K562 (cell line): Measurements from ENCODE around the gene U2AF1L4. TPM values are rescaled to one million over a fixed set of nuclear protein-coding genes. Genes with fewer than 3 reads are reported as not detected.
A peak's percentile ranks its signal among the peaks of the same experiment; 100 is the strongest.

Experiments
- ARID3B ChIP-seq: fragments of 250-450 bp; sonication (Bioruptor Pico); IDR thresholded peaks from 2 replicates; pipeline ENCODE4 v1.4.0; 2020; ENCODE audit warnings: borderline replicate concordance
- CHD1 ChIP-seq: fragments of 200-600 bp; sonication (generic); IDR thresholded peaks from one replicate; pipeline ENCODE4 v1.6.1; 2012; ENCODE audit warnings: mild to moderate bottlenecking, moderate library complexity, low read length, inconsistent platforms
- HES1 ChIP-seq: fragments of 450-650 bp; IDR thresholded peaks from 2 replicates; pipeline ENCODE4 v1.6.1; 2016; ENCODE audit warnings: low read depth, mild to moderate bottlenecking, moderate library complexity
- HNRNPUL1 ChIP-seq: fragments of 200-400 bp; formaldehyde crosslinking; IDR thresholded peaks from 2 replicates; pipeline ENCODE4 v1.6.1; 2017; ENCODE audit warnings: low read length
- MTF1 ChIP-seq: fragments of 250-450 bp; sonication (Bioruptor Pico); IDR thresholded peaks from 2 replicates; pipeline ENCODE4 v1.9.0; 2021; ENCODE audit warnings: moderate library complexity, mild to moderate bottlenecking, inconsistent platforms, borderline replicate concordance
- PKNOX1 ChIP-seq: fragments of 450-650 bp; IDR thresholded peaks from 2 replicates; pipeline ENCODE4 v1.6.1; 2016
- PREB ChIP-seq: sonication (generic); formaldehyde crosslinking; IDR thresholded peaks from 2 replicates; pipeline ENCODE4 v1.8.1; 2023; ENCODE audit warnings: mild to moderate bottlenecking, missing genetic modification reagents
- PYGO2 ChIP-seq: fragments of 450-650 bp; IDR thresholded peaks from 2 replicates; pipeline ENCODE4 v1.6.1; 2016; ENCODE audit warnings: mild to moderate bottlenecking, missing genetic modification characterization, moderate library complexity, missing compliant biosample characterization
- SIN3A ChIP-seq, 2 experiments: fragments of 150-350 bp in 1 of 2; IDR thresholded peaks; 2 replicates each; pipeline ENCODE4 v1.6.1; 2011 to 2016; ENCODE audit warnings: borderline replicate concordance in 2 of 2, low read depth in 2 of 2, low read length in 2 of 2, mild to moderate bottlenecking in 2 of 2, moderate library complexity in 2 of 2; ENCODE audit not compliant: control insufficient read depth in 1 of 2
- TRIM25 ChIP-seq: fragments of 450-650 bp; IDR thresholded peaks from 2 replicates; pipeline ENCODE4 v1.7.0; 2016; ENCODE audit warnings: borderline replicate concordance
- YY1 ChIP-seq, 3 experiments: IDR thresholded peaks; 2 replicates each; pipeline ENCODE4 v1.6.1; 2011; ENCODE audit warnings: low read length in 2 of 3, mild to moderate bottlenecking in 2 of 3, moderate library complexity in 2 of 3, borderline replicate concordance in 1 of 3, control low read depth in 1 of 3, low read depth in 1 of 3; ENCODE audit not compliant: insufficient read depth in 3 of 3, insufficient replicate concordance in 2 of 3, control insufficient read depth in 1 of 3, insufficient read length in 1 of 3; ENCODE audit errors: extremely low read depth in 1 of 3
- ZFP30 ChIP-seq: fragments of 250-450 bp; sonication (Bioruptor Pico); IDR thresholded peaks from 2 replicates; pipeline ENCODE4 v1.8.0; 2022; ENCODE audit warnings: moderate library complexity, mild to moderate bottlenecking, inconsistent platforms, borderline replicate concordance
- ZNF197 ChIP-seq: fragments of 200-800 bp; sonication (Bioruptor generic); IDR thresholded peaks from 2 replicates; pipeline ENCODE4 v1.6.1; 2016; ENCODE audit warnings: low read depth, missing genetic modification characterization, missing compliant biosample characterization
- ZNF41 ChIP-seq: fragments of 250-450 bp; sonication (Bioruptor Pico); conservative IDR thresholded peaks from 2 replicates; pipeline ENCODE4 v1.4.0; 2020; ENCODE audit warnings: mild to moderate bottlenecking
- ZNF639 ChIP-seq, 2 experiments: fragments of 200-800 bp in 1 of 2; sonication (Bioruptor generic) in 1 of 2; sonication (generic) in 1 of 2; formaldehyde crosslinking in 1 of 2; IDR thresholded peaks in 1 of 2; conservative IDR thresholded peaks in 1 of 2; 2 replicates each; pipeline versions ENCODE4 v1.5.0 to v1.6.1; 2016 to 2020; ENCODE audit warnings: missing compliant biosample characterization in 1 of 2, missing genetic modification characterization in 1 of 2, missing genetic modification reagents in 1 of 2
- polyA plus RNA-seq, 8 experiments: library from polyadenylated mRNA; depleted of rRNA in 4 of 8; stranded (reverse) in 5 of 8; unstranded in 3 of 8; fragments of >200 nt; fragmentation: Nextera tagmentation in 2 of 8; fragmentation: Illumina TruSeq in 1 of 8; extraction: Ambion mirVana in 2 of 8; extraction: Trizol in 1 of 8; gene quantifications; 2 replicates each; pipeline versions ENCODE4 v1.2.1 to v1.2.3, GENCODE V29; 2011 to 2014; ENCODE audit warnings: inconsistent platforms in 1 of 8, missing spikeins in 1 of 8
- total RNA-seq, 7 experiments: library from RNA; depleted of rRNA in 6 of 7; stranded (reverse); fragments of >200 nt in 6 of 7; fragmentation: Illumina TruSeq in 2 of 7; extraction: Trizol in 2 of 7; gene quantifications; 2 replicates each; pipeline versions ENCODE4 v1.2.1 to v1.2.3, GENCODE V29; 2011 to 2021; ENCODE audit warnings: low replicate concordance in 1 of 7

Gene U2AF1L4
- total and polyA plus RNA-seq, 9 of the 15 experiments (the other 6 are each of a cell fraction or from before 2014, with no cell fraction given) = 8.4 to 19.5 (median 12.6) TPM

GRCh38 chr19:35748106-35749020 is 3.1 kb upstream of the U2AF1L4 start, which contains the start of gene LIN37 (continued):
- peak in 1 of 2 experiments; percentile 21; a peak in 1 of 4 replicates for TF ChIP-seq SIN3A (IDR thresholded peaks at IDR 0.05; ENCODE audit: borderline replicate concordance in 2 of 2, control insufficient read depth in 1 of 2, low read depth in 2 of 2, low read length in 2 of 2)
- TF ChIP-seq ARID3B (CRISPR knock-in tag) = no peak
- TF ChIP-seq PREB = no peak
- 0 out of 2 replicates have a peak, but pooled peaks have one; percentile 38 for TF ChIP-seq TRIM25
- TF ChIP-seq CHD1 = peak; percentile 46
- no peak for TF ChIP-seq HES1
- peak; percentile 100 for TF ChIP-seq PKNOX1
- TF ChIP-seq ZFP30 (CRISPR knock-in tag) = no peak
- TF ChIP-seq ZNF41 (CRISPR knock-in tag) = no peak
- no peak for TF ChIP-seq PYGO2 (tag)
- TF ChIP-seq HNRNPUL1 = no peak
- TF ChIP-seq ZNF639 (CRISPR knock-in tag; conservative IDR thresholded peaks at IDR 0.05 in 1 of 2, IDR thresholded peaks at IDR 0.05 in 1 of 2) = peak in 1 of 2 experiments; percentile 81; a peak in 1 of 4 replicates
- TF ChIP-seq ZNF197 (CRISPR knock-in tag) = 0 out of 2 replicates have a peak, but pooled peaks have one; percentile 49
- TF ChIP-seq MTF1 = no peak
- TF ChIP-seq YY1 (IDR thresholded peaks at IDR 0.05; ENCODE audit: borderline replicate concordance in 1 of 3, control insufficient read depth in 1 of 3, extremely low read depth in 1 of 3, insufficient read depth in 3 of 3, insufficient read length in 1 of 3, insufficient replicate concordance in 2 of 3, low read depth in 1 of 3, low read length in 2 of 3) = peak in 1 of 3 experiments; percentile 17
